Naive B cell (primary cell): ENCODE results near the gene SSU72. TPM values are rescaled to one million over a fixed set of nuclear protein-coding genes. Genes with fewer than 3 reads are reported as not detected.
"Not testable (repeated sequence)": the region's sequence is repeated elsewhere in the genome, so short reads cannot be mapped to it uniquely, and the experiment has no call there.

Experiments used
- ATAC-seq, 2 donors: fragments of 150-1000 bp; cut with Tn5 transposase; 2 replicates each; pipeline ENCODE4 v1.10.0; 2021; ENCODE audit warnings: low read depth in 2 of 2, mild to moderate bottlenecking in 2 of 2, moderate library complexity in 2 of 2
- DNase-seq: peaks from one replicate; pipeline ENCODE4 v3.0.0; 2022
- H3K27ac Mint-ChIP-seq, 6 donors: one replicate each; pipeline ENCODE4 v1.8.0; 2020 to 2022; ENCODE audit warnings: mild to moderate bottlenecking in 6 of 6, mixed read lengths in 6 of 6, moderate library complexity in 5 of 6, inconsistent platforms in 2 of 6
- H3K27me3 Mint-ChIP-seq, 3 donors: one replicate each; pipeline ENCODE4 v1.8.0; 2021 to 2022; ENCODE audit warnings: mixed read lengths in 3 of 3, mild to moderate bottlenecking in 1 of 3
- H3K36me3 Mint-ChIP-seq, 2 donors: one replicate each; pipeline ENCODE4 v1.8.0; 2020 to 2022; ENCODE audit warnings: mixed read lengths in 2 of 2, inconsistent platforms in 1 of 2, mild to moderate bottlenecking in 1 of 2
- H3K4me1 Mint-ChIP-seq, 3 donors: one replicate each; pipeline ENCODE4 v1.8.0; 2020 to 2022; ENCODE audit warnings: mixed read lengths in 3 of 3, inconsistent platforms in 1 of 3, mild to moderate bottlenecking in 1 of 3, moderate library complexity in 1 of 3
- H3K4me3 Mint-ChIP-seq, 8 donors: one replicate each; pipeline ENCODE4 v1.8.0; 2020 to 2022; ENCODE audit warnings: mild to moderate bottlenecking in 8 of 8, mixed read lengths in 8 of 8, moderate library complexity in 8 of 8, inconsistent platforms in 2 of 8
- H3K9me3 Mint-ChIP-seq, 7 donors: one replicate each; pipeline ENCODE4 v1.8.0; 2020 to 2022; ENCODE audit warnings: mixed read lengths in 7 of 7, mild to moderate bottlenecking in 5 of 7, inconsistent platforms in 2 of 7, moderate library complexity in 1 of 7
- polyA plus RNA-seq, 6 donors: library from polyadenylated mRNA; unstranded; fragments of 300-500 nt; fragmentation: Illumina TruSeq; gene quantifications; one replicate each; pipeline ENCODE4 v1.2.3, GENCODE V29; 2021; ENCODE audit warnings: low read depth in 6 of 6

The SSU72 gene
- polyA plus RNA-seq, 6 donors from 2014 or later, result 165 to 257 (median 213) TPM

DNA sequence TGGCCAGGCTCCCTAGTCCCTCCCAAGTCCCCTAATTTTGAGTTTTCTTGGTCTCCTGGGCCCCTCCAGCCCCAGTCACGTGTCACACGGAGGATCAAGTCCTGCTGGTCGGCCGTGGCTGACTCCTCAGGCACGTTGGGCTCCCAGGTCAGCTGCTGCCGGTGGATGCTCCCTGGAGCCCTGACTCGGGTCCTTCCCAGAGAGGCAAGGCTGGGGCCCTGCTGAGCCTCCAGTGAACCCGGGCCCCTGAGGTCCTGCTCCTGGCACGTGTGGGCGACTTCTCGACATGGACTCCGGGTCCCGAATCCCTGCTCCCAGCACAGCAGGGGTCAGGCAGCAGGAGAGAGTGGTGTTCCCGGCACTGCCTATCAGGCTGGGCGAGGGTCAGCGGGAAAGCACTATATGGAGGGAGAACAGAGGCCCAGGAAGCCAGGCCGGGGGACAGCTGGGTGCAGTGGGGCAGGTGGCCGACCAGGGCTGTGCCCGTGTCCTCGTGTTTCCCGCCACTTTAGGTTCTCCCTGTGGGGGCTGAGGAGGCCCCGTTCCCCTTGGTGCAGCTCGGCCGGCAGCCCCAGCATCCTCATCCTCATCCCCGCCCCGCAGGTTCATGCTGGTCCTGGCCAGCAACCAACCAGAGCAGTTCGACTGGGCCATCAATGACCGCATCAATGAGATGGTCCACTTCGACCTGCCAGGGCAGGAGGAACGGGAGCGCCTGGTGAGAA, 47.4 kb downstream of the SSU72 start:
- Mint-ChIP-seq H3K36me3 (peaks cover 5% of the 10 kb centered on the region in 2 donors), H3K4me3 (no peak overlapping the region), H3K4me1 (no peaks in the 10 kb centered on the region), H3K9me3 (peaks cover 0 to 8% (median 4%) of the 10 kb centered on the region in 7 donors), H3K27ac (peak overlapping the region in 1 of 6 donors; percentile 26), H3K27me3 (no peaks in the 10 kb centered on the region)
- ATAC-seq (no peak), DNase-seq (no peak)

DNA sequence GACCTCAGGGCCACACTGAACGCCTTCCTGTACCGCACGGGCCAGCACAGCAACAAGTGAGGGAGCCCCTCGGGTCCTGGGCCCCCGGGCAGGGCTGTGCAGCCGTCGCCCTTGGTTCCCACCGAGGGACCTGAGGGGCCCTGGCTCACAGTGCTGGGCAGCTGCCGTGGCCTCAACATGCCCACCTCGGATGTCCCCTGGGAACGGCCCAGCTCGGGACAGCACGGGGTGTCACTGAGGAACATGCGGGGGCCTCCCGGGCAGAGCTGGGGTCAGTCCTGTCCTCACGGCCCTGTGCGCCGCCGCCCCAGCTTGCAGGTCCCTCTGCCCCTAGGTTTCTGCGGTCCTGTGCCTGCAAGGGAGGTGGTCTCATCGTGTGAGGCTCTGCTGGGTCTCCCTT, 48.2 kb downstream of the SSU72 start:
- H3K4me3 Mint-ChIP-seq, ATAC-seq, H3K36me3 Mint-ChIP-seq, DNase-seq, H3K27me3 Mint-ChIP-seq, H3K27ac Mint-ChIP-seq, H3K9me3 Mint-ChIP-seq, H3K4me1 Mint-ChIP-seq: not testable (repeated sequence)

DNA sequence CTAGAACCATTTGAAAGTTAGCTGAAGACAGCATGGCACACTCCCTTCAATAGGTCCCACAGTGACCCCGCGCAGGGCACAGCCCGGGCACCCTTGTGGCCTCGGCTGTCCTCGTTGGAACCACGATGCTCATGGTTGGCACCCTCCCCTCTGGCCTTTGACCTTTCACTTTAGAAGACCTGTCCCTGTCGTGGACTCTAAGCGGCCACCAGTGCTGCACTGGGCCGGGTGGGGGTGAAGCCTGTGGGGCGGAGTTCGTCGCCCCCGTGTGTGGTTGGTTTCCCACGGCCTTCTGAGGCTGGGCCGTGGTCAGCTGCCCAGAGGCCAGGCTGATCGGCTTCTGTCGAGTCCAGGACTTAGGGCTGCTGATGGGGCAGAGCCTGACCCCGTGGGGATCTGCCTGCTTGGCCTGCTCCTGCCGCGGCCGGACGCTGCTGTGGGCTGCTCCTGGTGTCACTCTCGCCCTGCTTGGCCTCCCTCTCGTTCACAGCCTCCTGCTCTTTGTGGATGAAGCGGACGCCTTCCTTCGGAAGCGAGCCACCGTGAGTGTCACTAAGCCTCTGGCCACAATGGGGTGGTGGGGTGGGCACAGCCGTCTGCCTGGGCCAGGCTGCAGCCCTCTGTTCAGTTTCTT, 49.8 kb downstream of the SSU72 start:
- H3K9me3 Mint-ChIP-seq, H3K4me1 Mint-ChIP-seq, H3K27me3 Mint-ChIP-seq, DNase-seq, H3K27ac Mint-ChIP-seq, H3K36me3 Mint-ChIP-seq, H3K4me3 Mint-ChIP-seq, ATAC-seq: not testable (repeated sequence)

DNA sequence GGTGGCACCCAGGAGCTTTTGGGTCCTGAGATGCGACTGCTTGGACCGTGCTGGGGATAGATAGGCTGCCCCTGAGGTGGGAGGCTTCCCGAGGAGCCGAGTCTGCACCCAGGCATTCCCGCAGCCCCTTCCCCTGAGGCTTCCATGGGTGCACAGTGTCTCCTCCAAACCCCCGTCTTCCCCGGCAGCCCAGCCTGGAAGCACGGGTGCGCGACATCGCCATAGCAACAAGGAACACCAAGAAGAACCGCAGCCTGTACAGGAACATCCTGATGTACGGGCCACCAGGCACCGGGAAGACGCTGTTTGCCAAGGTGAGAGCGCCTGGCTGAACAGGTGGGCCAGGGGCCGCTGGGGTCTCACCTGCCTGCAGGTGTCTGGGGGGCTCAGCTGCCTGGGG, 51.0 kb downstream of the SSU72 start:
- not testable (repeated sequence) for H3K4me3 Mint-ChIP-seq, H3K9me3 Mint-ChIP-seq, H3K27me3 Mint-ChIP-seq, DNase-seq, ATAC-seq, H3K36me3 Mint-ChIP-seq, H3K4me1 Mint-ChIP-seq, H3K27ac Mint-ChIP-seq

DNA sequence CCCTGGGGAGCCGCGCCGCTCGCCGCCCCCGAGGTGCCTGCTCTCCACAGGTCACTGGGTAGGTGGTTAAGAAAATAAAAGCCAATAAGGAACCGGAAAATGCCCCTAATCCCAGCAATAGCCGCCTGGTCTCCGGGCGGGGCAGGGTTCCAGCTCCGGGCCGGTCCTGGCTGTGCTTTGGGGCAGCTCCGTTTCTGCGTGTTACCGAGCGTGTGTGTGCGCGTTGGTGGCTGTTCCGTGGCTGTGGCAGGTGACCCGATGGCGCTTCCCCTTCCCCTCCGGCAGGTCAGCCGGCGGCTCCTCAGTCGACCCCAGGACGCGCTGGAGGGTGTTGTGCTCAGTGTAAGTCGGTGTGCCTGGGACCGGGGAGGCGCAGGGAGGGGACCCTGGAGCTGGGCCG, 51.4 kb downstream of the SSU72 start:
- not testable (repeated sequence) for H3K27me3 Mint-ChIP-seq, ATAC-seq, DNase-seq, H3K36me3 Mint-ChIP-seq, H3K4me3 Mint-ChIP-seq, H3K9me3 Mint-ChIP-seq, H3K27ac Mint-ChIP-seq, H3K4me1 Mint-ChIP-seq

- ATAC-seq, H3K27me3 Mint-ChIP-seq: not testable (repeated sequence)
Observed at GRCh38 chr1:1522536-1522935, 52.1 kb downstream of the SSU72 start.

GRCh38 chr1:1521331-1521730, 53.3 kb downstream of the SSU72 start:
- H3K27me3 Mint-ChIP-seq, result no peaks in the 10 kb centered on the region
- H3K4me1 Mint-ChIP-seq, result no peaks in the 10 kb centered on the region
- peaks cover 0 to 5% of the 10 kb centered on the region in 2 donors for H3K36me3 Mint-ChIP-seq
- ATAC-seq, result no peak
- no peak for DNase-seq
- H3K27ac Mint-ChIP-seq, result no peak overlapping the region
- no peak overlapping the region for H3K4me3 Mint-ChIP-seq
- H3K9me3 Mint-ChIP-seq, result no peaks in the 10 kb centered on the region

More at GRCh38 chr1:1522536-1522935, 52.1 kb downstream of the SSU72 start:
- DNase-seq, H3K27ac Mint-ChIP-seq, H3K4me3 Mint-ChIP-seq, H3K4me1 Mint-ChIP-seq, H3K9me3 Mint-ChIP-seq, H3K36me3 Mint-ChIP-seq: not testable (repeated sequence)

- not testable (repeated sequence) for ATAC-seq, H3K36me3 Mint-ChIP-seq, H3K4me1 Mint-ChIP-seq, H3K27me3 Mint-ChIP-seq, DNase-seq, H3K4me3 Mint-ChIP-seq, H3K9me3 Mint-ChIP-seq
- peak overlapping the region in 1 of 6 donors; percentile 70 for H3K27ac Mint-ChIP-seq
Observed at GRCh38 chr1:1519805-1520505, 54.7 kb downstream of the SSU72 start.

DNA sequence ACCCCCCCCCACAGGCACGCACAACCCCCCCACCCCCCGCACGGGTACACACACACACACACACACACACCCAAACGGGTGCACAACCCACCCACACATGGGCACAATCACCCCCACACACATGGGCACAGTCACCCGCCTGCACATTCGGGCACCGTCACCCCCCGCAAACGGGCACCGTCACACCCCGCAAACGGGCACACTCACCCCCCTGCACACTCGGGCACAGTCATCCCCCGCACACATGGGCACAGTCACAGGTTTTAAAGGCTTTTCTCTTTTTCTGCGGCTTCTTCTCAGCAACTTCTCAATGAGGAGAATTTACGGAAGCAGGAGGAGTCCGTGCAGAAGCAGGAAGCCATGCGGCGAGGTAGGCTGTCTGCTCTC, 56.0 kb downstream of the SSU72 start:
- not testable (repeated sequence) for H3K9me3 Mint-ChIP-seq, H3K36me3 Mint-ChIP-seq, H3K27me3 Mint-ChIP-seq, ATAC-seq, DNase-seq, H3K4me3 Mint-ChIP-seq
- peaks cover 0 to 10% (median 2%) of the 10 kb centered on the region in 3 donors for H3K4me1 Mint-ChIP-seq
- H3K27ac Mint-ChIP-seq, result peak overlapping the region in 2 of 6 donors; percentile 24 to 92

- Mint-ChIP-seq H3K4me3 (peak overlapping the region in 1 of 8 donors; percentile 29), H3K36me3 (peaks cover 0 to 5% of the 10 kb centered on the region in 2 donors), H3K4me1 (peaks cover 0 to 10% (median 2%) of the 10 kb centered on the region in 3 donors), H3K9me3 (no peaks in the 10 kb centered on the region), H3K27me3 (no peaks in the 10 kb centered on the region), H3K27ac (peak overlapping the region in 2 of 6 donors; percentile 24 to 95)
- ATAC-seq (no peak), DNase-seq (no peak)
Observed at GRCh38 chr1:1517973-1518620, 56.6 kb downstream of the SSU72 start.

GRCh38 chr1:1516923-1517322, 57.7 kb downstream of the SSU72 start:
- not testable (repeated sequence) for H3K27me3 Mint-ChIP-seq, H3K36me3 Mint-ChIP-seq, DNase-seq, ATAC-seq, H3K9me3 Mint-ChIP-seq
- Mint-ChIP-seq H3K4me3 (peak overlapping the region in 1 of 8 donors; percentile 57), H3K4me1 (peaks cover 3 to 15% (median 4%) of the 10 kb centered on the region in 3 donors), H3K27ac (peak overlapping the region in 1 of 6 donors; percentile 66)

DNA sequence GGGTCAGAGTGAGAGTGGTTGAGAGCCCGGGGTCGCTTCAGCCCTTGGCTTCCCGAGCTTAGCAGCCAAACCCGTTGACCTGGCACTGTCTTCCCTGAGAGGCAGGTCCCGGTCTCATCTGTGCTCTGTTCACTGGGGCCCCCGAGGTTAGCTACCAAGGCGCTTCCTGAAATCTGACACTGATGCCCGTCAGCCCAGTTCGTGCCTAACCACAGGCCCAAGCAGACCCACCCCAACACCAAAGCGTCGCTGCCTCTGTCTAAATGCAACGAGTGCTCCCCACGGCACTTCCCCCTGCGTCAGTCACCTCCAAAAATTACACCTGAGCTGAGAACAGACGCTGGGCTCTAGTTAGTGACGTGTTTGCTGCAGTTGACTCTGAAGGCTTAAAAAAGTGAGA, 60.3 kb downstream of the SSU72 start:
- not testable (repeated sequence) for DNase-seq, H3K4me3 Mint-ChIP-seq, H3K36me3 Mint-ChIP-seq, H3K27me3 Mint-ChIP-seq, H3K9me3 Mint-ChIP-seq, ATAC-seq, H3K27ac Mint-ChIP-seq
- peaks cover 12 to 21% (median 12%) of the 10 kb centered on the region in 3 donors for H3K4me1 Mint-ChIP-seq

DNA sequence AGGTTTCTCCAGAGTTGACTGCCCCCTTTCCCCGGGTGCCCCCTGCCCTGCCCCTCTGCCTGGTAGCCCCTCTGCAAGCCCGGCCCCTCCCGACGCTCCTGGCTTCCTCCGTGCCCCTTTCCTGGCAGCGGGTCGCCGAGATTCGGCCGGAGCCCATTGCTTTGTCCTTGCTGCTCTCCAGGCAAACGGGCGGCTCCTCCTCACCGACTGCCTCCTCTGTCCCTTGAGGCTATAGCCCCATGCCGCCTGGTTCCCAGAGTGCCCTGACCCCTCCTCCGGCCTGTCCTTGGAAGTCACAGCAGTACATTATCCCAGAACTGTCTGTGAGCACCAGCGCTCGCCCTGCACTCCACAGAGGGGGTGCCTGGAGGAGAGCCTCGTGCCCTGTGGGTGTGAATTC, 61.0 kb downstream of the SSU72 start:
- not testable (repeated sequence) for H3K9me3 Mint-ChIP-seq, ATAC-seq, H3K27me3 Mint-ChIP-seq, DNase-seq, H3K36me3 Mint-ChIP-seq
- Mint-ChIP-seq H3K4me1 (peaks cover 12 to 21% (median 12%) of the 10 kb centered on the region in 3 donors), H3K4me3 (peak overlapping the region in 7 of 8 donors; percentile 49 to 83 (median 60)), H3K27ac (peak overlapping the region in 1 of 6 donors; percentile 76)
